HG02571 (cell line): ENCODE measurements around the gene SERPINA3.

Experiments
- ATAC-seq: cut with Tn5 transposase; IDR thresholded peaks from one replicate; pipeline ENCODE4 v1.9.1; 2021; ENCODE audit warnings: mild to moderate bottlenecking, moderate library complexity; ENCODE audit not compliant: unreplicated experiment

The SERPINA3 gene

GRCh38 chr14:94612580-94613554 lies 676 bp downstream of the SERPINA3 start:
- ATAC-seq: no peak

- no peak for ATAC-seq
Observed at GRCh38 chr14:94613720-94614644, 1.8 kb downstream of the SERPINA3 start.

GRCh38 chr14:94614802-94615201 lies 2.6 kb downstream of the SERPINA3 start:
- no peak for ATAC-seq

- no peak for ATAC-seq
Observed at GRCh38 chr14:94615254-94615653, 3.1 kb downstream of the SERPINA3 start.

GRCh38 chr14:94615823-94616570 lies 3.8 kb downstream of the SERPINA3 start:
- ATAC-seq: no peak

- no peak for ATAC-seq
Observed at GRCh38 chr14:94617366-94617941, 5.3 kb downstream of the SERPINA3 start.

GRCh38 chr14:94617988-94618822 lies 6.0 kb downstream of the SERPINA3 start:
- ATAC-seq: no peak

- ATAC-seq: no peak
Observed at GRCh38 chr14:94619297-94619696, 7.1 kb downstream of the SERPINA3 start.

- no peak for ATAC-seq
Observed at GRCh38 chr14:94620597-94620996, 8.4 kb downstream of the SERPINA3 start.

- ATAC-seq: no peak
Observed at GRCh38 chr14:94621358-94622134, 9.4 kb downstream of the SERPINA3 start.

- no peak for ATAC-seq
Observed at GRCh38 chr14:94622653-94623421, 10.6 kb downstream of the SERPINA3 start.

- no peak for ATAC-seq
Observed at GRCh38 chr14:94623422-94623809, 11.2 kb downstream of the SERPINA3 start.

- no peak for ATAC-seq
Observed at GRCh38 chr14:94623856-94624499, 11.8 kb downstream of the SERPINA3 start.

- ATAC-seq: no peak
Observed at GRCh38 chr14:94624537-94625352, 12.6 kb downstream of the SERPINA3 start.

- no peak for ATAC-seq
Observed at GRCh38 chr14:94625353-94625635, 13.1 kb downstream of the SERPINA3 start.

GRCh38 chr14:94628578-94628977 lies 16.4 kb downstream of the SERPINA3 start:
- ATAC-seq: no peak

- ATAC-seq: no peak
Observed at GRCh38 chr14:94630396-94630795, 18.2 kb downstream of the SERPINA3 start.
